GM11168 (cell line): ENCODE measurements around the gene PDPK1.
"Not testable (repeated sequence)": the region's sequence is repeated elsewhere in the genome, so short reads cannot be mapped to it uniquely, and the experiment has no call there.

Experiments
- in situ Hi-C: fragments of 300-500 bp; cut with MboI; formaldehyde crosslinking; loops from one replicate; pipeline ENCODE4 v1.12.0; 2022; ENCODE audit warnings: low sequenced_read_pairs; ENCODE audit not compliant: unreplicated experiment

The PDPK1 gene

GRCh38 chr16:2644754-2645453 lies 107.1 kb downstream of the PDPK1 start:
- in situ Hi-C loops, result not testable (repeated sequence)

GRCh38 chr16:2651268-2651871 lies 113.5 kb downstream of the PDPK1 start:
- in situ Hi-C loops, result not testable (repeated sequence)
